Activated CD4-positive, alpha-beta memory T cell treated with anti-CD3 and anti-CD28 coated beads, Interleukin-2, amount 10 ng/mL, durations not matched to agents 7 days and 5 days (primary cell): Measurements from ENCODE around the gene IGSF22. TPM values are rescaled to one million over a fixed set of nuclear protein-coding genes. Genes with fewer than 3 reads are reported as not detected.

Source experiments
- CTCF ChIA-PET: fragments of 350-600 bp; sonication (Branson Sonifier 250); formaldehyde crosslinking; loops from one replicate; lab custom pipeline; 2021; ENCODE audit warnings: antibody characterized with exemption, inconsistent platforms; lab: Charles Lee
- POLR2A ChIA-PET: fragments of 350-600 bp; sonication (Branson Sonifier 250); formaldehyde crosslinking; loops from one replicate; lab custom pipeline; 2021; ENCODE audit warnings: antibody characterized with exemption; lab: Charles Lee
- DNase-seq: peaks from one replicate; pipeline ENCODE4 v3.0.0-alpha.2; 2020
- H3K27ac Mint-ChIP-seq: one replicate; pipeline ENCODE4 v1.8.0; 2021; ENCODE audit warnings: mild to moderate bottlenecking, mixed read lengths
- H3K27me3 Mint-ChIP-seq: one replicate; pipeline ENCODE4 v1.8.0; 2021; ENCODE audit warnings: mixed read lengths
- H3K36me3 Mint-ChIP-seq: one replicate; pipeline ENCODE4 v1.8.0; 2021; ENCODE audit warnings: low read depth, mixed read lengths
- H3K4me1 Mint-ChIP-seq: one replicate; pipeline ENCODE4 v1.8.0; 2021; ENCODE audit warnings: mixed read lengths
- H3K4me3 Mint-ChIP-seq: one replicate; pipeline ENCODE4 v1.8.0; 2021; ENCODE audit warnings: mild to moderate bottlenecking, mixed read lengths
- H3K9me3 Mint-ChIP-seq: one replicate; pipeline ENCODE4 v1.8.0; 2021; ENCODE audit warnings: mixed read lengths
- total RNA-seq, 2 experiments: library from RNA; stranded (reverse); gene quantifications; one replicate each; pipeline ENCODE4 v1.2.3, GENCODE V29; 2021

The IGSF22 gene
- 1 to 10 TPM in 1 of 2 experiments, under 1 TPM in 1; 0.50 to 2.7 TPM for total RNA-seq

GRCh38 chr11:18726040-18726439 is at the start of gene IGSF22:
Gene IGSF22 (minus strand): TSS chr11:18726188. CDS start chr11:18724236, 1,952 bp downstream.
- Mint-ChIP-seq H3K9me3 (no peaks in the 10 kb centered on the region), H3K4me1 (peaks cover 12% of the 10 kb centered on the region), H3K27ac (no peak within 1 kb of the TSS), H3K36me3 (no peaks in the 10 kb centered on the region), H3K27me3 (peaks cover 2% of the 10 kb centered on the region), H3K4me3 (no peak within 1 kb of the TSS)
- CTCF ChIA-PET, result interaction anchor here (0.6 kb wide), 1 partner anchor 24 kb away, joined by 3 read pairs; no protein-coding TSS in a partner anchor
- DNase-seq, result no peak
- POLR2A ChIA-PET, result no interaction called here

GRCh38 chr11:18774801-18775200 is 48.8 kb upstream of the IGSF22 start:
- H3K27me3 Mint-ChIP-seq, result peaks cover 11% of the 10 kb centered on the region
- H3K9me3 Mint-ChIP-seq, result peaks cover 4% of the 10 kb centered on the region
- H3K27ac Mint-ChIP-seq, result no peak overlapping the region

DNA sequence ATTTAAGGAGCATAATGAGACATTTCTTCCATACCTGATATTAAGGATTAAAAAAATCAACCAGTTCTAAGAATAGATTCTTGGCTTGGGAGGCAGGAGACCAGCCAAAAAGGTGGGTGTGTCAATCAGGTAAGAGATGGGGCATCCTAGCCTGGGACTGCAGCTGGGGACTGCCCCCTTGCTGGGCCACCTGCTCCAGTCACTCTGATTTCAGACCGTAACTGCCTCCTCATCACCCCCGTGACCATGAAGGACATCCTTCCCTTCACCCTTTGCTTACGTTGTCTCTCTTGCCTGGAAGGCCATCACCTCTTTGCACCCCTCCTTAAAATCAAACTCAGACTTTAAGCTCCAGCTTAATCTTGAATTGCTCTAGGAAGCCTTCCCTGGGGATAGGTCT is 47.7 kb upstream of the IGSF22 start:
- Mint-ChIP-seq H3K4me3 (no peak overlapping the region), H3K27ac (no peak overlapping the region), H3K4me1 (peaks cover 38% of the 10 kb centered on the region), H3K36me3 (peaks cover 9% of the 10 kb centered on the region), H3K9me3 (peaks cover 4% of the 10 kb centered on the region), H3K27me3 (peaks cover 11% of the 10 kb centered on the region)
- CTCF ChIA-PET, result interaction anchor here (0.8 to 4.2 kb wide), 2 partner anchors 8 to 29 kb away, joined by 3 to 24 read pairs; no protein-coding TSS in a partner anchor
- POLR2A ChIA-PET, result interaction anchor here (0.6 kb wide), 1 partner anchor 248 kb away, joined by 4 read pairs; no protein-coding TSS in a partner anchor
- DNase-seq, result no peak

More at GRCh38 chr11:18774801-18775200, 48.8 kb upstream of the IGSF22 start:
- DNase-seq, result no peak
- ChIA-PET POLR2A (interaction anchor here (1.3 kb wide), 1 partner anchor 28 kb away, joined by 4 read pairs; no protein-coding TSS in a partner anchor), CTCF (interaction anchor here (0.7 to 6.6 kb wide), 12 partner anchors 9 to 284 kb away, joined by 3 to 29 read pairs (median 4); no protein-coding TSS in a partner anchor)
- H3K36me3 Mint-ChIP-seq, result peaks cover 9% of the 10 kb centered on the region
- H3K4me1 Mint-ChIP-seq, result peaks cover 40% of the 10 kb centered on the region
- H3K4me3 Mint-ChIP-seq, result no peak overlapping the region

- Mint-ChIP-seq H3K4me3 (no peak overlapping the region), H3K9me3 (no peaks in the 10 kb centered on the region), H3K27me3 (peaks cover 11% of the 10 kb centered on the region), H3K36me3 (peaks cover 4% of the 10 kb centered on the region), H3K4me1 (peaks cover 38% of the 10 kb centered on the region), H3K27ac (no peak overlapping the region)
- no peak for DNase-seq
- POLR2A ChIA-PET, result no interaction called here
- CTCF ChIA-PET, result interaction anchor here (0.6 to 4.2 kb wide), 3 partner anchors 7 to 358 kb away, joined by 3 to 24 read pairs (median 3); no protein-coding TSS in a partner anchor
Observed at GRCh38 chr11:18773104-18773503, 47.1 kb upstream of the IGSF22 start.

GRCh38 chr11:18772211-18772610 is 46.2 kb upstream of the IGSF22 start:
- H3K36me3 Mint-ChIP-seq, result no peaks in the 10 kb centered on the region
- peaks cover 34% of the 10 kb centered on the region for H3K4me1 Mint-ChIP-seq
- no peaks in the 10 kb centered on the region for H3K9me3 Mint-ChIP-seq
- no peak overlapping the region for H3K27ac Mint-ChIP-seq
- CTCF ChIA-PET, result interaction anchor here (1.1 to 1.3 kb wide), 2 partner anchors 8 to 41 kb away, joined by 3 read pairs; no protein-coding TSS in a partner anchor
- peaks cover 11% of the 10 kb centered on the region for H3K27me3 Mint-ChIP-seq
- POLR2A ChIA-PET, result no interaction called here
- H3K4me3 Mint-ChIP-seq, result no peak overlapping the region
- no peak for DNase-seq

DNA sequence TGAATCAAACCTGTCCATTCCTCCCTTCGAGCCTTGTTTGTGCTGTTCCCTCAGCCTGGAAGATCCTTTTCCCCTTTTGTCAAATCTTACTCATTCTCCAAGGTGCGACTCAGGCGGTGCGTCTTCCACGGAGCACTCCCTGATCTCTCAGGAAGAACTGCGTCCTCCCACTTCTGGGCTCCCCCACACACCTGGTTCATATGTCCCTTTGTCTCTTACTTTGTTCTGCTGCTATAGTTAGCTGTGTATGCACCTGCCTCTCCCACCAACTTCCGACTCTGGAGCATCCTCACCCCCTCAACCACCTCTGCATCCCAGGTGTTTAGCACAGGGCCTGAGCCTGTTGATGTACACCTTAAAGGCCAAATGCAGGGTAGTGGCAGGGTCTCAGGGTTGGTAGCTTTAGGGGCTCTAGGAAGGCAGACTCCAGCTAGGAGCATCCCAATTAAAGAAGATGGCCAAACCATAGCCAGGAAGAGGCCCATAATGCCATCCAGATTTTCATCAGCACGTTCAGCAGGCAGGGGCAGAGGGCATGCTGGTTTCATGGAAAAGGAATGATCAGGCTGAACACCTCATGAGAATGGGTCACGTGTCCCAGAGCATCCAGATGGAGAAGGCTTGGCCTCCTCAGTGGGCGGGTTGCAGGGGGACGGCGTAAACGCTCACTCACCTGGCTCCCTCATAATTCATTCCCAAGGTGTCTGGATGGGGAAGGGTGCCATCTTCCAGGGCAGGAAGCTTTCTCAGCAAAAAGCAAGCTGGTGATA is 45.5 kb upstream of the IGSF22 start:
- H3K27ac Mint-ChIP-seq, result no peak overlapping the region
- CTCF ChIA-PET, result interaction anchor here (1.1 to 1.3 kb wide), 2 partner anchors 9 to 40 kb away, joined by 3 read pairs; no protein-coding TSS in a partner anchor
- DNase-seq, result no peak
- H3K9me3 Mint-ChIP-seq, result no peaks in the 10 kb centered on the region
- peaks cover 11% of the 10 kb centered on the region for H3K27me3 Mint-ChIP-seq
- H3K36me3 Mint-ChIP-seq, result no peaks in the 10 kb centered on the region
- H3K4me1 Mint-ChIP-seq, result peaks cover 30% of the 10 kb centered on the region
- no peak overlapping the region for H3K4me3 Mint-ChIP-seq
- POLR2A ChIA-PET, result interaction anchor here (0.9 kb wide), 1 partner anchor 244 kb away, joined by 3 read pairs; the partner anchor contains the start of gene TSG101

DNA sequence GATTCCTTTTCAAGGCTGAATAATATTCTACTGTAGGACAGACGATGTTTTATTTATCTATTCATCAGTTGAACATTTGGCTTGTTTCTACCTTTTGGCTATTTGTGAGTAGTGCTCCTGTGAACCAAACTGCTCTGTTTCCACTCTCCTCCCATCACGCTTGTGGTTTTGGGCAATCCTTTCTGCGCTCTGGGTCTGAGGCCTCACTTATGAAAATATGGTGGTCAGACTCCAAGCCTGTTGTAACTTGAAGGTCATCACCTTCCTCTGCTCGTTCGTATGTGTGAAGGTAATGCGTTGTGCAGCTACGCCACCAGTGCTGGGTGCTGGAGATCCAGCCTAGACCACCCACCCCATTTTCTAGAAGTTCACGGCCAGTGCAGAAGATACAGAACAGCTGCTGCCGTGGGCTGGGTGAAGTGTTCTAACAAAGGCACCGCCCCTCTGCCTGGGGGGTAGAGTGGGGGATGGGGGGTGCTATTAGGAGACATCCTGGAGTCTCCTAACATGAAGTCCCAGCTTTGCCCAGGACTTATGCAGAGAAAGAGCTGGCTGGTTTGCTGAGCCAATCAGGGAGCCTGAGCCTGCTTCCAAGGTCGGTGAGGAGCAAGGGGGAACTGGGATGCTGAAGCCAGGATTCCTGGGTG is 44.6 kb upstream of the IGSF22 start:
- no peak overlapping the region for H3K27ac Mint-ChIP-seq
- peaks cover 15% of the 10 kb centered on the region for H3K27me3 Mint-ChIP-seq
- no peaks in the 10 kb centered on the region for H3K9me3 Mint-ChIP-seq
- H3K4me1 Mint-ChIP-seq, result peaks cover 26% of the 10 kb centered on the region
- POLR2A ChIA-PET, result interaction anchor here (0.9 kb wide), 1 partner anchor 243 kb away, joined by 3 read pairs; the partner anchor contains the start of gene TSG101
- no peaks in the 10 kb centered on the region for H3K36me3 Mint-ChIP-seq
- DNase-seq, result no peak
- H3K4me3 Mint-ChIP-seq, result no peak overlapping the region
- CTCF ChIA-PET, result interaction anchor here (1.0 kb wide), 1 partner anchor 27 kb away, joined by 3 read pairs; no protein-coding TSS in a partner anchor

GRCh38 chr11:18769802-18770456 is 43.9 kb upstream of the IGSF22 start:
- H3K4me1 Mint-ChIP-seq, result peaks cover 26% of the 10 kb centered on the region
- H3K4me3 Mint-ChIP-seq, result no peak overlapping the region
- H3K27me3 Mint-ChIP-seq, result peaks cover 18% of the 10 kb centered on the region
- no peaks in the 10 kb centered on the region for H3K36me3 Mint-ChIP-seq
- ChIA-PET POLR2A (no interaction called here), CTCF (interaction anchor here (1.0 to 1.5 kb wide), 4 partner anchors 17 to 48 kb away, joined by 3 to 6 read pairs (median 4); no protein-coding TSS in a partner anchor)
- no peak overlapping the region for H3K27ac Mint-ChIP-seq
- no peaks in the 10 kb centered on the region for H3K9me3 Mint-ChIP-seq
- DNase-seq, result no peak

- ChIA-PET CTCF (interaction anchor here (1.1 to 1.7 kb wide), 4 partner anchors 9 to 47 kb away, joined by 3 to 6 read pairs (median 4); no protein-coding TSS in a partner anchor), POLR2A (no interaction called here)
- H3K4me1 Mint-ChIP-seq, result peaks cover 31% of the 10 kb centered on the region
- H3K27ac Mint-ChIP-seq, result no peak overlapping the region
- no peaks in the 10 kb centered on the region for H3K9me3 Mint-ChIP-seq
- H3K27me3 Mint-ChIP-seq, result peaks cover 16% of the 10 kb centered on the region
- no peak for DNase-seq
- H3K4me3 Mint-ChIP-seq, result no peak overlapping the region
- no peaks in the 10 kb centered on the region for H3K36me3 Mint-ChIP-seq
Observed at GRCh38 chr11:18768978-18769377, 43.0 kb upstream of the IGSF22 start.

- no peak overlapping the region for H3K4me3 Mint-ChIP-seq
- ChIA-PET POLR2A (interaction anchor here (1.0 to 1.6 kb wide), 2 partner anchors 9 to 242 kb away, joined by 4 read pairs; partner anchors contain the start of gene TSG101), CTCF (interaction anchor here (0.5 to 1.7 kb wide), 7 partner anchors 9 to 264 kb away, joined by 3 to 6 read pairs (median 4); no protein-coding TSS in a partner anchor)
- H3K27ac Mint-ChIP-seq, result peak overlapping the region; percentile 42
- no peaks in the 10 kb centered on the region for H3K9me3 Mint-ChIP-seq
- no peaks in the 10 kb centered on the region for H3K36me3 Mint-ChIP-seq
- peaks cover 36% of the 10 kb centered on the region for H3K4me1 Mint-ChIP-seq
- H3K27me3 Mint-ChIP-seq, result peaks cover 16% of the 10 kb centered on the region
- peak; percentile 27 for DNase-seq
Observed at GRCh38 chr11:18768472-18768901, 42.5 kb upstream of the IGSF22 start.

DNA sequence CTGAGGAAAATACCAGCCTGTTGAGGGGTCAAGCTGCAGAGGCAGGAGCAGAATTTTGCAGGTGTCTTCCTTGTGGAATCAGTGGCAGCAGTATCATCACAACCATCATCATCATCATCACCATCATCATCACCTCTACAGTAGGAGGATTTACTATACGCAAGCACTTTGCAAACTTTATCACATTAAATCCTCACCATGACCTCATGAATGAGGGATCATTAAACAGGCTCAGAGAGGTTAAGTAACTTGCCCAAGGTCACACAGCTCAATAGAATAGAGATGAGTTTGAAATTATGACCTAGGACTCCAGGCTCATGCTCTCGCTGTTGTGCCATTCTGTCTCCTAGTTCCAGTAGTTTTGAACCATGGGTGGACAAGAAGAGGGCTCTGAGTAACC is 40.0 kb upstream of the IGSF22 start:
- Mint-ChIP-seq H3K36me3 (no peaks in the 10 kb centered on the region), H3K9me3 (no peaks in the 10 kb centered on the region), H3K27ac (no peak overlapping the region), H3K27me3 (peaks cover 7% of the 10 kb centered on the region), H3K4me3 (no peak overlapping the region), H3K4me1 (peaks cover 36% of the 10 kb centered on the region)
- ChIA-PET POLR2A (no interaction called here), CTCF (interaction anchor here (0.7 to 3.6 kb wide), 7 partner anchors 9 to 226 kb away, joined by 4 to 24 read pairs (median 13); no protein-coding TSS in a partner anchor)
- DNase-seq, result no peak

- peaks cover 35% of the 10 kb centered on the region for H3K4me1 Mint-ChIP-seq
- H3K27me3 Mint-ChIP-seq, result peaks cover 7% of the 10 kb centered on the region
- no peaks in the 10 kb centered on the region for H3K36me3 Mint-ChIP-seq
- no peaks in the 10 kb centered on the region for H3K9me3 Mint-ChIP-seq
- POLR2A ChIA-PET, result no interaction called here
- H3K27ac Mint-ChIP-seq, result no peak overlapping the region
- H3K4me3 Mint-ChIP-seq, result no peak overlapping the region
- CTCF ChIA-PET, result interaction anchor here (0.7 to 3.6 kb wide), 9 partner anchors 9 to 241 kb away, joined by 3 to 24 read pairs (median 13); no protein-coding TSS in a partner anchor
- no peak for DNase-seq
Observed at GRCh38 chr11:18765554-18765953, 39.6 kb upstream of the IGSF22 start.
